ENCODE results near the gene FGGY. TPM values are rescaled to one million over a fixed set of nuclear protein-coding genes. Genes with fewer than 3 reads are reported as not detected.
"Not testable (repeated sequence)": the region's sequence is repeated elsewhere in the genome, so short reads cannot be mapped to it uniquely, and the experiment has no call there.

The FGGY gene
- total RNA-seq, 1 donor from 2014 or later, result 72.2 TPM

- ATAC-seq (no peak), DNase-seq (ENCODE audit: low spot score) (no peak)
Measured at GRCh38 chr1:59474496-59474895, 177.6 kb downstream of the FGGY start.

- ATAC-seq, result no peak
- DNase-seq (ENCODE audit: low spot score), result no peak
Measured at GRCh38 chr1:59475737-59476136, 178.8 kb downstream of the FGGY start.

- DNase-seq (ENCODE audit: low spot score) (no peak), ATAC-seq (no peak)
Measured at GRCh38 chr1:59477286-59477685, 180.4 kb downstream of the FGGY start.

GRCh38 chr1:59477867-59478266 lies 181.0 kb downstream of the FGGY start:
- peak; percentile 76 for ATAC-seq
- DNase-seq (ENCODE audit: low spot score), result peak; percentile 61

GRCh38 chr1:59478822-59479221 lies 181.9 kb downstream of the FGGY start:
- no peak for ATAC-seq
- DNase-seq (ENCODE audit: low spot score), result no peak

- ATAC-seq, result peak; percentile 83
- peak; percentile 68 for DNase-seq (ENCODE audit: low spot score)
Measured at GRCh38 chr1:59480188-59480888, 183.4 kb downstream of the FGGY start.

- ATAC-seq (no peak), DNase-seq (ENCODE audit: low spot score) (no peak)
Measured at GRCh38 chr1:59481881-59482505, 185.1 kb downstream of the FGGY start.

GRCh38 chr1:59482986-59483385 lies 186.1 kb downstream of the FGGY start:
- no peak for ATAC-seq
- DNase-seq (ENCODE audit: low spot score), result no peak

GRCh38 chr1:59484096-59484495 lies 187.2 kb downstream of the FGGY start:
- ATAC-seq (no peak), DNase-seq (ENCODE audit: low spot score) (no peak)

- DNase-seq (ENCODE audit: low spot score) (no peak), ATAC-seq (no peak)
Measured at GRCh38 chr1:59485171-59485570, 188.3 kb downstream of the FGGY start.

- DNase-seq (ENCODE audit: low spot score) (no peak), ATAC-seq (no peak)
Measured at GRCh38 chr1:59485949-59486348, 189.1 kb downstream of the FGGY start.

- DNase-seq (ENCODE audit: low spot score) (no peak), ATAC-seq (no peak)
Measured at GRCh38 chr1:59486615-59487014, 189.7 kb downstream of the FGGY start.

GRCh38 chr1:59487335-59488031 lies 190.6 kb downstream of the FGGY start:
- ATAC-seq, result no peak

GRCh38 chr1:59492500-59492899 lies 195.6 kb downstream of the FGGY start:
- no peak for DNase-seq (ENCODE audit: low spot score)
- no peak for ATAC-seq

More at GRCh38 chr1:59487335-59488031, 190.6 kb downstream of the FGGY start:
- DNase-seq (ENCODE audit: low spot score), result no peak

- peak; percentile 81 for ATAC-seq
- DNase-seq (ENCODE audit: low spot score), result no peak
Measured at GRCh38 chr1:59494145-59494833, 197.4 kb downstream of the FGGY start.

- DNase-seq (ENCODE audit: low spot score); ATAC-seq: not testable (repeated sequence)
Measured at GRCh38 chr1:59496156-59496555, 199.3 kb downstream of the FGGY start.

- DNase-seq (ENCODE audit: low spot score) (no peak), ATAC-seq (no peak)
Measured at GRCh38 chr1:59497616-59498015, 200.7 kb downstream of the FGGY start.

GRCh38 chr1:59498640-59499039 lies 201.7 kb downstream of the FGGY start:
- ATAC-seq, result peak; percentile 62
- no peak for DNase-seq (ENCODE audit: low spot score)

GRCh38 chr1:59499273-59499942 lies 202.5 kb downstream of the FGGY start:
- ATAC-seq, result peak; percentile 69

GRCh38 chr1:59499943-59500569 lies 203.2 kb downstream of the FGGY start:
- ATAC-seq (peak; percentile 39), DNase-seq (ENCODE audit: low spot score) (no peak)

More at GRCh38 chr1:59499273-59499942, 202.5 kb downstream of the FGGY start:
- DNase-seq (ENCODE audit: low spot score), result no peak
